Astrocyte of the hippocampus (primary cell): ENCODE results near the gene NAA10.

Experiments
- DNase-seq: peaks from one replicate; pipeline ENCODE4 v3.0.0; 2011; ENCODE audit warnings: low read depth, low spot score

NAA10 gene

DNA sequence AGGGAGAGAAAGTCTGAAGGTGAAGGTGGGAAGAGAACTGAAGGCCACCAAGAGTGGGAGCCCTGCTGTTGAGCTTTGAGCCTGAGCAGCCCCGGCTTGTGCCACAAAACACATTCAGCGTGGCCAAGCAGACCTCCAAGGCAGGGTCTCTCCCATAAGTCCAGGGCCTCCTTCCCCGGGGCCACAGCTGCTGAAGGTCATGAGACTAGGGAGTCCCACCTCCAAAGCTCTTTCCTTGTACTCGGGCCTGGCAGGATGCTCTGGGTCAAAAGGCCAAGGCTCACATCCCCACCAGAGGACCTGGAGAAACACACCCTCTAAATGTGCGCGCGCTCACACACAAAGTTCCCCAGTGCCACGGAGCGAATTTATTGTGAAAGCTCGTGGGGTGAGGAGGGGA lies 5.3 kb downstream of the NAA10 start:
- no peak for DNase-seq

- no peak for DNase-seq
Observed at GRCh38 chrX:153928846-153929245, 6.0 kb downstream of the NAA10 start.

GRCh38 chrX:153927922-153928760 lies 6.7 kb downstream of the NAA10 start:
- DNase-seq, result peak; percentile 98

GRCh38 chrX:153927672-153927921 lies 7.2 kb downstream of the NAA10 start:
- DNase-seq, result no peak

GRCh38 chrX:153926858-153927671 lies 7.8 kb downstream of the NAA10 start:
- DNase-seq, result peak; percentile 46

- DNase-seq, result no peak
Observed at GRCh38 chrX:153926552-153926857, 8.3 kb downstream of the NAA10 start.

GRCh38 chrX:153925739-153926551 lies 8.9 kb downstream of the NAA10 start, which contains the start of gene ARHGAP4:
Gene ARHGAP4, minus strand, starts transcription at chrX:153926264. Its CDS starts 62 bp downstream, at chrX:153926202.
- DNase-seq, result no peak

DNA sequence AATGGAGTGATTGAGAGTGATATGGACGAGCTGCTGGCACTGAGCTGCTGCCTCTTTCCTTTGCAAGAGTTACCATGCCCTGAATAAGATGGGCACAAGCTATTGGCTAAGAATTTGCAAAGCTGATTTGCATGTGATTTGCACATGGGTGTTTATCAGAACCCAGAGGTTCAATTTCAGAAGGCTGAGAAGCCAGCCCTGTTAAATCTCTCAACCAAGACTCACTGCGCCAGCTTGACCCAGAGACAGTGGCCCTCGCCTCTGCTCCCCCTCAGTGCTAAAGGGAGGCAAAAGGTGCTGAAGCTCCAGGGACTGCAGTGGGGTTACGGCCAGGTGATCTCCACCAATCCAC lies 9.5 kb downstream of the NAA10 start:
- DNase-seq, result no peak

DNA sequence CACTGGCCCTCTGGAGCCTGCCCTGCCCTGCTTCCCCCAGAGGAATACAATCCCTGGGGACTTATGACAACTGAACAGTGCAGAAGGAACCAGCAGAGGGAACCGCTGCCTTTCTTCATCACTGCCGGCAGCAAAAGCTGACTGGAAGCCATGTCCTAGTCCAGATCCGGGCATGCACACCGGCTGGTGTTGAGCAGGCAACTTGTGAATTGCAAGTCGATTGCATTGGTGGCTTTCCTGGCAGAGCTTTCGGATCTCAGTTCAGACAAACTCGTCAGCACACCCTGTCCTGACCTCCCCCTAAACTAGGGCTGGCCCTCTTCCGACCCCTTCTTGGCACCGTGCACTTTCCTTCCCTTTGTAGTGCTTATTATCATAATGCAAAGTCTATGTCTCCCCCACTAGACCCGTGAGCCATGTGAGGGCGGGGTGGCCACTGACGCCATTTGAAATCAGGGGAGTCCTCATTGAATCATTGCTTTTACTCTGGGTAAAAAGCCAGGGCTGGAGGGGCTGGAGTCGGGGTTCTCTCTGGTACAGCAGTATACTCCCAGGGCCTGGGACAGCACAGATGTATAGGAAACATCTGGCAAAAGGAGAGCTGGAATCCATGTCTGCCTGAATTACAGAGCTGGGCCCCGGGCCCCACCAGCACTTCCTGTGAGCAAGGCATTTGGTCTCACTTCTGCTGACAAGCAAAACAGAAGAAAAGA lies 10.5 kb downstream of the NAA10 start:
- DNase-seq, result no peak

DNA sequence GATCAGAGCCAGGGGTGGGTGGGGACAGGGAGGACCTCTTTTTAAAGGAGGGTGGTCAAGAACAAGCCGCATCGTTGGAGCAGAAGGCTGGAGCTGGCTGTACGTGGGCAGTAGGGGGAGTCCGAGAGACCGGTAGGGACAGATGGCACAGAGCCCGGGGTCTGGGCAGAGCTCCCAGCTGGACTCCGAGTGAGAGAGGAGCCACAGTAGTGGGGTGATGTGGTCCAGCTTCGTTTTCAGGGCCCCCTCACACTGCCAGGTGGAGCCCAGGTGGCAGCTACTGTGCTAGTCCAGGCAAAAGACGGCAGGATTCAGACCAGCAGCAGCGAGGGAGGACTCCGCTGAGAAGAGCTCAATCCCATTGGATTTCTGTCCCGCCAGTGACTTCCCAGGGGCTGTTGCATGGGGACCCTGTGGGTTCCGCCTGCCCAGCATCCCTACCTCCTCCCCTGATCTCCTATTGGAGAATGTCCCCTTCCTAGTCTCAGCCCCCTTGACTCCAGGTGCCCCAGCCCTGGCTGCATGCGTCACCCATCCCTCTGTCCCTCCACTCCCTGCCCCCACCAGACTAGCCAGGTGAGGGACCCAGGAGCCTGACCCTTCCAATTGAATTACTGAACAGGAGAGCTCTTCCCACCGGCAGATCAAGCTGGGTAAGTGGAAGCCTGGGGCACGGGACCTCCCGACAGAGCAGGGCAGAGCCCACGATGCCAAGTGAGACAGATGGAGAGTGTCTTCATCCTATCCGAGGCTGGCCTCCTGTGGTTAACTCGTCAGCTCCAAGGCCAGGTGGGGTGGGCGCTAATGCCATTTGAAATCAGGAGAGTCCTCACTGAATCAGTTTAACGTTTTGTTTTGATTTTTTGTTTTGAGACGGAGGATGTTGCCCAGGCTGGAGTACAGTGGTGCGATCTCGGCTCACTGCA lies 11.6 kb downstream of the NAA10 start:
- DNase-seq, result peak; percentile 81

DNA sequence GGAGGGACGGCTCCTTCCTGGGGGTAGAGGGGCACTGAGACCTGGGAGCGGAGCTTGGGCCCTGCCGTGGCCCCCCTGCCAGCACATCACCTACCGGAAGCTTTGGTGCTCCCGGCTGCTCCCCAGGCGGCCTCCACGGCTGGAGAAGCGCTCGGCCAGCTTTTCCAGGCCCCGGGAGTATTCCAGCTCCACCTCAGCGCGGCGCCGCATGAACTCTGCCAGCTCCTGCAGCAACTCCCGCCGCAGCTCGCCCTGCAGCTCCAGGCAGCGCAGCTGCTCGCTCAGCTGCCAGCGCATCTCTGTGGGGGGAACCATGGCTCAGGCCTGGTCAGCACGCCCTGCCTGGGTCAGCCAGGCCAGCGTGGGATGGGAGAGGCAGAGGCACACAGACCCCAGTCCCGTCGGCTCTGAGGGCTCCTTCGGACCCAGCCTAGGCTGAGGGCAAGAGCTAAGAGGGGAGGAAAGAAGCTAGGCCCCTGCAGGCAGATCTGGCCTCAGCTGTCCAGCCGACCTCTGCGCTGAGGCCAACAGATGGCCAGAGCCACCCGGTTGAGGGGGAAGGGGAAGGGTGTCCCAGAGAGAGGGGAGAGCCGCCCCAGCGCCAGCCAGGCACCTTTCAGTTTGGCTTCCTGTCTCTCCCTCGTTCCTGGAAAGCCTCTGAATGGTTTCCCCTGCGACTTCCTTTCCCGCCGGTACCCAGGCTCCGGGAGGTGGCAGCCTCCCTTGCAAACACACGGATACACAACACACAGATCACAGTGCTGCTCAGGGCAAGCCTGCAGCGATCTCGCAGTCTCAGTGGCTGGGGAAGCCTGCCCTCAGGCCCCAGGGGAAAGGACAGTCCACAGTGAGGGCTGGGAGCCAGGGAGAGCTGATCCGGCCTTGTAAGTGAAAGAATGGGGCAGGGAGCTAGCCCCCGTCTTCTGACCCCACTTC lies 13.1 kb downstream of the NAA10 start:
- no peak for DNase-seq

- DNase-seq, result no peak
Observed at GRCh38 chrX:153921070-153921469, 13.8 kb downstream of the NAA10 start.

GRCh38 chrX:153920546-153920945 lies 14.3 kb downstream of the NAA10 start:
- DNase-seq, result no peak

DNA sequence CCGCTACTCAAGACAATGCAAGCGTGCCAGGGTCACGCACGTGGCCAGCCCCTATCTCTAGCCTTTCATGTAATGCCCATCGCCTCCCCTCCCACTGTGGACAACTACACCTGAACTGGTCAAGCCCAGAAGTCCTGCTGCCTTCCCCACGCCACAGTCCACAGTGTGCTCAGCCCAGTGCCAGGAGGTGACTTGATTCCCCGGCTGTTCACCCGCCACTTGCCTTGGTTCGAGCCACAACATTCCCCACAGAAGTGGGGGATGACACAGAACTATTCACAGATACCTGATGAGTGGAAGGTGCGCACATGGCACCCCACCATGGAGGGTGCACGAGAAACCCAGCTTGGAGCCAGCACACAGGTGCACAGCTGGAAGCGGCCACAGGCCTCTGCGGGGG lies 15.6 kb downstream of the NAA10 start:
- no peak for DNase-seq

- DNase-seq, result no peak
Observed at GRCh38 chrX:153917869-153918268, 17.0 kb downstream of the NAA10 start.

DNA sequence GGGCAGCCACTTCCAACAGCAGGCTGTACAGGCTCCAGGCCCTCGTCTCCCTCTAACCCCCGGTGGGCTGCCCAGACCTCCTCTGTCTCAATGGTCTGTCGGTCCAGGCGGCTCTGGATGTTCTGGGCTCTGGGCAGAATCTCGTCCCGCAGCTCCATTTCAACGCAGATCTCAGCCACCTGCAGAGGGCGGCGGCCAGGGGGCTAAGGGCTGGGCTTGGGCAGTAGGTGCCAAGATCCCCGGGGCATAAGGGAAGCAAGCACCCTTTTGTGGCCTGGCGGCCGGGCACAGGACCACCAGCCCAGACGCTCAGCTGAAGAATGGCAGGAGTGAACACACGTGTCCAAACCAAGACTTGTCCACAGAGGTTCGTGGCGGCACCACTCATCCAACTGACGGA lies 21.1 kb downstream of the NAA10 start:
- no peak for DNase-seq

GRCh38 chrX:153913211-153913610 lies 21.6 kb downstream of the NAA10 start:
- DNase-seq, result no peak

GRCh38 chrX:153911798-153912197 lies 23.0 kb downstream of the NAA10 start:
- DNase-seq, result no peak

DNA sequence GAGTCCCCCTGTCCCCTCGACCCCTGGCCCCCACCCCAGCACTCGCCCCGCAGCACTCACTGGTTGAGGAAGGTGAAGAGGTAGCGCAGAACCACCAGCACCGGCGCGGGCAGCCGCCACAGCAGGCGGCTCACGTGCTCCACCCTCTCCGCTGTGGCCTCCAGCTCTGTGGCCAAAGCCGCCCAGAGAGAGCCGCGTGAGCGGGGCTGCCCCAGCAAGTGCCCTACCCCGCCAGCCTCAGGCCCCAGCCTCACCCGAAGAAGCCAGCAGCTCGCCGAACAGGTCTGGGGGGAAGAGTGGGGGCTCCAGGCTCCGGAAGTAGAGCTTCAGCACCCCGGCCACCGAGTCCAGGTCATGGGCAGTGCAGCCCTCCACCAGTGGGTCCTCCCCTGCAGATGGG lies 24.4 kb downstream of the NAA10 start:
- DNase-seq, result no peak

- no peak for DNase-seq
Observed at GRCh38 chrX:153909980-153910360, 24.9 kb downstream of the NAA10 start.
